HG02763 (cell line): Measurements from ENCODE around the gene PSD2.

Source experiments
- ATAC-seq: cut with Tn5 transposase; IDR thresholded peaks from one replicate; pipeline ENCODE4 v1.9.1; 2021; ENCODE audit warnings: mild to moderate bottlenecking, moderate library complexity; ENCODE audit not compliant: unreplicated experiment

The PSD2 gene

DNA sequence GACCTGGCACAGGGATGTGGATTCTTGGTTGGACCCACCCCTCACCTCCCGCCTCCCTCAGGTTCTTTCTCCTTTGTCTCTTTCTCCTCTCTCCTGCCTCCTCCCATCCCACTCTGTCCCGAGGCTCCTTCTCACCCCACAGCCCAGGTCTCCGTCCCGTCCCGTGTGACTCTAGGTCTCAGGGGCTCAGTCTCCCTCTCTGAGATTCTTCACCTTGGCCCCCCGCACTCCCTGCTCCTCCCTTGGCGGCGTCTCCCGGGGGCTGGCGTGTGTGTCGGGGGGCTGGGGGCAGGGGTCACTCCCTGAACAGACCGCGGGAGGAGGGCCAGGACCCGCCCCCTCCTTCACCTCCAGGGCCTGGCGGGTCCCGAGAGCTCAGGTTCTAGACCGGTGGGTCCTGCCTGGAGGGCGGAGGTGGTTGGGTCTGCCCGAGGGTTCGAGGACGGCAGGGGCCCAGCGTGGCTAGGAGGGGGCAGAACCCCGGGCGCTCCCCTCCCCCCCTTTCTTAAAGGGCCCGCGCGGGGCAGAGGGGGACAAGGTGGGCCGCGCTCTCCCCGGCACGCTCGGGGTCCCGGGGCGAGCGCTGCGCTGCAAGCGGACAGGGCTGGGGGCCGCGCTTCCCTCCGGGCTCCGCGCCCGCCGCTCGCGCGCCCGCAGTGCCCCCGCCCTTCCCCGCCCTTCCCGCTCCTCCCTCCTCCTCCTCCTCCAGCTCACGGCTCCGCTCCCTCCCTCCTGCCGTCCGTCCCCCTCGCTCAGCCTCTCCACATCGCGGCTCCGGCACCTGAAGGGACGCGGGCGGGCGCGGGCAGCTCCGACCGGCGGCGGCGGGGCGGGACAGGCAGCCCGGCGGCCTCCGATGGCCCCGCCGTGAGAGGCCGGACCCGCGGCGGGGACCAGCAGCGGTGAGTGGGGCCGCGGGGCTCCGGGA is at the start of gene PSD2:
Gene PSD2 (plus strand): TSS at position 735 of the 928 bp plus-strand sequence. CDS start 13,633 bp downstream, outside the sequence.
- ATAC-seq, result no peak

DNA sequence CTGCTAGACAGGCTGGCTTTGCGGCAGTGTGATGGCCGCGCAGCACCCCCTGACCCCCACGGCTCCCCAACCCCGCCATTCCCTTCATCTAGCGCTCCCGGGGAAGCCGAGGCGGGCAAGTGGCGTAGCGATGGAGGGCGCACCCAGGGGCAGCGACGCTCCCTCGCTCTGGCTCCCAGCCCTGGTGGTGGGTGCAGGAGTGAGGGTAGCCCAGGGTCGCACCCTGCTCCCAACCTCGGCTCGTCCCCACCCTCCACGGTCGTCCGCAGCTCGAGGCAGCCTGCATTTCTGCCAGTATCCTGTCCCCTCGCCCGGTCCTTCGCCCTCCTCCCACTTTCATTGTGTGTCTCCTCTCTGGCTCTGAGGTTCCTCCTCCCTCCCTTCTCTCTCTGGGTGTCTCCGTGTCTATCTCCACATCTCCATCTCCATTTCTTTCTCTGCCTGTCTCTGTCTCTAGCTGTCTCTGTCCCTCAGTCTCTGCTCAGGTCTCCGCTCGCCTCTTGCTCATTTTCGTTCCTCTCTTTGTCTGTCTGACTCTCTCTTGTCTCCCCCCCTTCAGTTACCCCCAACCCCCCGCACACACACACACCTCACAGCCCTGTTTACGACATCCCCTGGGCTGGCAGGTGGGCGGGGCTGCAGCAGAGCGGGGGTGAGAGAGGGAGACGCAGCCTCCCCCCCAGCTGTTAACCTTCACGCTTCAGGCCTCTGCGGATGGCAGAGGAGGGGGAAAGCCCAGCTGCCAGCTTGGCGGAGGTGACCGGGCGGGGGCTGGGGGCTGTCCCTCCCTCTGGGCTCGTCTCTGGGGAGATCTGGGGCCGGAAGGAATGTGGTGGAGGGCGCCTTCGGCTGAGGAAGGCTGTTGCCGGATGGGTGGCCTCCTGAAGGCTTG is 48.7 kb upstream of the PSD2 start:
- ATAC-seq, result peak; percentile 43

DNA sequence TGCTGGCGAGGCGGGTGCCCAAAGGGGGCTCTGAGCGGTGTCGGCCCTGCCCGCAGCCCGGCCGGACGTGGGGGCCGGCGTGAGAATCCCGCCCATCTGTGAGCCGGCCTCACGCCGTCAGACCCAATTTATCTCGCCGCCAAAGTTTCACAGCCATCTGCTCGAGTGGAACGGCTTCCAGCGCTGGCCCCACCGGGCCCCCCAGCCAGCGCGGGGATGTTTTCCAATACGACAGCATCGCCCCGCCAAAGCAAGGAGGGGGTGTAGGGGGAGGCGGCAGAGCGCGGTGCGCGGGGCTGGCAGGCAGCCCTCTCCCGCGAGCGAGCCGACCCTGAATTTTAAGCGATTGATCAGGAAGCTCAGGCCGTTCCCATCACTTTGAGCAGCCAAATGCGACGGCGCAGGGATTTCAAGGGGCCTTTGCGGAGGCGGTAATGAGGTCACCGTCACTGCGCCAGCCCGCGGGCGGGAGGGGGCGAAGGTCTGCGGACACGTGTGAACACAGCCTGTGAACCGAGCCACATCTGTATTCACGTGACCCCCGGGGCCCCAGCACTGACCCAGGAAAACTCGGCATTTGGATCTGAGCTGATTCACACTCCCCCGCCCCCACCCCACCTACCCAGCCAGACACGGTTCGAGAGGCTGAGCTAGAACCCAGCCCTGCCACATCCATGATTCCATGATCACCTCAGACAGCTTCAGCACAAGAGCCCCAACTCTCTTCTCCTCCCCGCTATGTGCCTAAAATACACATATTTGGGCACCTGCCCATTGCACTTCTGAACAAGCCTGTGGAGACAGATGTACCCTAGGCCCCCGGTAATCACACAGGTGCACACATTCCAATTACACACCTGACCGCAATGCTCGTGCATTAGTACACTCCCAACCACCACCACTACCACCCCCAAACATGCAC is 47.8 kb upstream of the PSD2 start:
- ATAC-seq, result peak; percentile 12

DNA sequence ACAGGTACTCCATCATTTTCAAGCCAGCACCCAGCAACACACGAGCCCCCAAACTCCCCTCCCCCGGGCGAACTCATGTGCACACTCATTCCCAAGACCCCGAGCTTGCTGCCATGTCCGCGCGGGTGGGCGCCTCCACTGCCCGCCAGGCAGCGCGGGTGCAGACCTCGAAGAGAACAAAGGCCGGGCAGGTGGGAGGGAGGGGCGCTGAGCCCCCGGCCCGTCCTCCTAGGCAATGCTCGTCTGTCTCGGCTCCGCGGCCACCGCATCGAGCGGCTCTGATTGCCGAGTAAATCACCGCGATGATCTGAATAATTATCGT is 47.1 kb upstream of the PSD2 start:
- no peak for ATAC-seq

DNA sequence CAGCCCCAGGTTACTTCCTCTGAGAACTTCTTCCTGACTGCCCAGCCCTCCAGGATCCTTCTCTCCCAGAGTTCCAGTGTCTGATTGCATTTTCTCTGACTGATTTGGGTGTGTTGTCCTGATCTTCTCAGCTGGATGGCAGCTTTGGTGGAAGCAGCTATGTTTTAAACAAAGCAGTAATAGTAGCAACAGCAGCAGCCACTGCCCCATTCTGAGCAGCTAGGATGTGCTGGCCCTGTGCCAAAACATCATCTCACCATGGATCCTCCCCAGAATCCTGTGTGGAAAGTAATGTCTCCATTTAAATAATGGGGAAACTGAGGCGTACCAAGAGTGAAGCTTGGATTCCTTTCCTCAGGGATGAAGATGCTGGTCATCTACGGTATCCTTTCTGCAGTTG is 46.4 kb upstream of the PSD2 start:
- ATAC-seq, result no peak

DNA sequence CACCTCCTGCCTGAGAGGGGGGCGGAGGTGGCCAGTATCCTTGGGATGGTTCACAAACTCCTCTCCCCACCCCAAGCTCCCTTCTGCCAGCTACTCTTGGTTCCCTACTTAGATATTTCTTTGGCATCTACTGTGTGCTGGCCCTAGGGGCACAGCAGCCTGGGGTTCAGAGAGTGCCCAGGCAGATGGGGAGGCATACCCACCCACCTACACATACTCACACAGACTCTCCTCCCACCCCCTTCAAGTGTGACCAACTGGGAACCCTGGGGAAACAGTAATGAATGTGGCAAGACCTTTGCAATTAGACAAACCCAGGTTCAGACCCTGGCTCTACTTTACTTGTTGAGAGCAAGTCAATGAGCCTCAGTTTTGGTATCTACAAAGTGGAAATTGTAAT is 44.4 kb upstream of the PSD2 start:
- ATAC-seq, result no peak

DNA sequence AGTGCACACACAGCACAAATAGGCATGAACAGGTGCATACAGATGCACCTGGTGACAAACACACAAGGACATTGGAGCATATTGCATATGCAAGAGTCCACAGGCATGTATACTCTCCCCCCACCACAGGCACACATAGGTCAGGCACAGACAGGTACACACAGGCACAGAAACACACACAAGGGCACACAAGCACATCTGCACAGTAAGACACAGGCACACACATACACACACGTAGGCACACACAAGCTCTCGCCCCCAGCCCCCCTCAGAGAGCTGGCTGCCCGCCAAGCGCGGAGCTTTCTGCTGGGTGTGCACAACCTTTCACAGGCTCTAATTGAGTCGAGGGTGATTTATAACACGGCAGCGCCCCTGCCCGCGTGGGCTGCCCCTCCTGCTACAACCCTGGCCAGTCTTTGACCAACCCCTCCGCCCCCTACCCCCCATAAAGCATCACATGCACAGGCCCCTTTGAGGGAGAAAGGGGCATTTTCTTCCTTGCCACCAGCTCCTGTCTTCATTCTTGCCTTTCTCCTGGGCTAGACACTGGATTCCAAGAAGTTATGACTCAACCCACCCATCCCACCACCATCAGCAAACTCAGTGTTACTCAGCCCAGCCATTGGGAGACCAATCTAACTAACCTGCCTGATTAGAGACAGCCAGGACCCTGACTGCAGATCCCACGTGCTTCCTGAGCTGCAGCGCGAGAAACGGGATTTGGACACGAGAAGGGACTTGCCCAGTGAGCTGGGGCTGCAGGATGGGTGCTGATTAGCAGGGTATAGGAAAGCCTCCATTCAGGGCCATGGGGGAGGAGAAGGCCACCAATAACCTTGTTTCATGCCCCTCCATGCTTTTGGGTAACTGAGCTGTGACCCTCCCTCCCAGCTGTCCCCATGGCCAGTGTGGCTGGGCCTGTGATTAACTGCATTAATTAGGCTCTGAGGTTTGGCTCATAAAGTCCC is 42.8 kb upstream of the PSD2 start:
- no peak for ATAC-seq

GRCh38 chr5:139755892-139756671 is 39.5 kb upstream of the PSD2 start:
- no peak for ATAC-seq

- no peak for ATAC-seq
These were observed 38.6 kb upstream of the PSD2 start for GRCh38 chr5:139756971-139757370.

DNA sequence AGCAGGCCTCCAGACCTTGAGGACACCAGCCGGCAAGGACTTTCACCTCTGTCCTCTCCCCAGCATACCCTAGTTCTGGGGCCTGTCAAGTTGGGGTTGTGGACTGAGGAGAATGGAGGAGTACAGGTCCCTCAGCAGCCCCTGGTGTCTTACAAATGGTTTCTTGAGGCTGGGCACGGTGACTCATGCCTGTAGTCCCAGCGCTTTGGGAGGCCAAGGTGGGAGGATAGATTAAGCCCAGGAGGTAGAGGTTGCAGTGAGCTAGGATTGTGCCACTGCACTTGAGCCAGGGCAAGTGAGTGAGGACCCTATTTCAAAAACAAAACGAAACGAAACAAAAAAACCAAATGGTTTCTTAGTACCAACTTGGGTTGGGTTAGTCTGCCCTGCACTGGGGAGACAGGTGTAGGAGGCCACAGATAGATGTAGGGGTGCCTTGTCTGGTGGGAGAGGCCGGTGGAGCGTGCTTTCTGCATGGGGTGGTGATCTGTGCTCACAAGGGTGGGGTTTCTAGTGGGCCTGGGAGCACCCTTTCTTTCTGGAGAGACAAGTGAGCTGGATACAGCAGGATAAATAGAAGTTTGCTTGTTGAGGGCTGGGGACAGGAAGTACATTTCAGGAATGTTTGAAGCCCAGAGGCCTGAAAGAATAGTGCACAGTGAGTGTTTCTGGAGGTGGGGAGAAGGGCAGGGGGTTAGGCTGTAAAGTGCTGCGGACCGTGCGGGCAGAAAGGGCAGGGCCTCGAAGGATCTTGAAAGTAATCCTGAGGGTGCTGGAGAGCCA is 37.7 kb upstream of the PSD2 start:
- ATAC-seq, result no peak

DNA sequence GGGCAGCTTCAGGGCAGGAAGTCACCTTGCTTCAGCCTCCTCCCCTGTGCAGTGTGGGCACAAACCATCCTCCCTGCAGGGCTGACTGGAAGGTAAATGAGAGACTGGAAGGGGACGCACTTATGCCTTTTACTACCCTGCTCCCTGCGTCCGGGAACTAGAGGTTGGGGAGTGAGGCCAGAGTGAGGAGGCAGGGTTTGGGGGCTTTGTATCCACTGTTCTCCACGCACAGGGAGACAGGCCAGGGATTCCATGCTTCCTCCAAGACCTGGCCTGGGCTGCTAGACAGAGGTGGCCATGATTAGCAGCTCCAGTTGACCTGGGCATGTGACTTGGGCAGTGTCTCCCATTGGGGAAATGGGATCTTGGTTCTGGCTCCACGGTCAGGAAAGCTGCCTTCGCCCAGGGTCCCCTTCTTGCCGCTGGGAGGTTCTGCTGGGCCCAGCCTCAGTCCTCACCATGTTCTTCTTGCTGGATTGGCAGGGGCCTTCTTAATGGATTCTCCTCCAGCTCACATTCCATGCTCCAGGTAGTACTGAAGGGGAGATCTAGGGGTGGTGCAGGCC is 37.0 kb upstream of the PSD2 start:
- no peak for ATAC-seq

DNA sequence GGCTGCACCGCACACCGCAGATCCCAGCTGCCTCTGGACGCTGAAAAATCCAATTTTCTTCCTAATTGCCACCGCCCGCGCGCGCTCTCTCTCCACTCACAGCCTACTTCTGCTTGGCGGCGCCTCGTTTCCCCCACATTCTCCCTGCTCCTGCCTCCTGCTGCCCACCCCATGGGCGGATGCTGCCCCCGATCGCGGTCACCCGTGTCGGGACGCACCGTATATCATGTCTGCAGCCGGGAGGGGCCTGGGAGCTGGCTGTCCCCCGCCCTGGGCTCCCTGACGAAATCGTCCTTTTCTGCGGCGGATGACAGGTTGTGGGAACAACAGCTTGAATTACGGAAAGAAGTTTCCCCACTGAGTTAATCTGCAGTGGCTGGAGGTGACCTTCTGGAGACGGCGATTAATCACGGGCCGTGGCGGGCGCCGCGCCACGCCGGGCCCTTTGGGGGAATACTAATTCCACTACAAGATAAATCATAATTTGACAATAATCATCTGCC is 36.3 kb upstream of the PSD2 start:
- no peak for ATAC-seq

GRCh38 chr5:139760066-139761056 is 35.2 kb upstream of the PSD2 start:
- no peak for ATAC-seq

DNA sequence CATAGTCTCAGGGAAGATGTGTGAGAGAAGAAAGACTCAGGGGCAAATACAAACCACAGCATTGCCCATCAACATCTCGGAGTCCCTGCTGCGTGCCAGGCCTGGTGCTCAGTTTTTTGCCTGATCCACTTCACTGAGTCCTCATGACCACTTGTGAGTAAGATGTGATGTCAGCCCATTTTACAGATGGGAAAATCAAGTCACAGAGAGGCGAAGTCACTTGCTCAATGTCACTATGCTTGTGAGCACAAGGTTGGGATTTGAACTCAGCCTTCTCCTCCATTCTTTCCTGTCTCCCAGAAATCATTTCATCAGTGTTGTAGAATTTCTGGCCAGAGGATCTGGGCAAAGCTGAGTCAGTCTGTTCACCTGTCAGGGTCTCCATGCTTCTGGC is 34.6 kb upstream of the PSD2 start:
- ATAC-seq, result no peak

- ATAC-seq, result no peak
These were observed 34.1 kb upstream of the PSD2 start for GRCh38 chr5:139761501-139761900.

GRCh38 chr5:139762615-139763170 is 32.9 kb upstream of the PSD2 start:
- no peak for ATAC-seq
